ENCODE results near the gene GRK5.

Gene GRK5

DNA sequence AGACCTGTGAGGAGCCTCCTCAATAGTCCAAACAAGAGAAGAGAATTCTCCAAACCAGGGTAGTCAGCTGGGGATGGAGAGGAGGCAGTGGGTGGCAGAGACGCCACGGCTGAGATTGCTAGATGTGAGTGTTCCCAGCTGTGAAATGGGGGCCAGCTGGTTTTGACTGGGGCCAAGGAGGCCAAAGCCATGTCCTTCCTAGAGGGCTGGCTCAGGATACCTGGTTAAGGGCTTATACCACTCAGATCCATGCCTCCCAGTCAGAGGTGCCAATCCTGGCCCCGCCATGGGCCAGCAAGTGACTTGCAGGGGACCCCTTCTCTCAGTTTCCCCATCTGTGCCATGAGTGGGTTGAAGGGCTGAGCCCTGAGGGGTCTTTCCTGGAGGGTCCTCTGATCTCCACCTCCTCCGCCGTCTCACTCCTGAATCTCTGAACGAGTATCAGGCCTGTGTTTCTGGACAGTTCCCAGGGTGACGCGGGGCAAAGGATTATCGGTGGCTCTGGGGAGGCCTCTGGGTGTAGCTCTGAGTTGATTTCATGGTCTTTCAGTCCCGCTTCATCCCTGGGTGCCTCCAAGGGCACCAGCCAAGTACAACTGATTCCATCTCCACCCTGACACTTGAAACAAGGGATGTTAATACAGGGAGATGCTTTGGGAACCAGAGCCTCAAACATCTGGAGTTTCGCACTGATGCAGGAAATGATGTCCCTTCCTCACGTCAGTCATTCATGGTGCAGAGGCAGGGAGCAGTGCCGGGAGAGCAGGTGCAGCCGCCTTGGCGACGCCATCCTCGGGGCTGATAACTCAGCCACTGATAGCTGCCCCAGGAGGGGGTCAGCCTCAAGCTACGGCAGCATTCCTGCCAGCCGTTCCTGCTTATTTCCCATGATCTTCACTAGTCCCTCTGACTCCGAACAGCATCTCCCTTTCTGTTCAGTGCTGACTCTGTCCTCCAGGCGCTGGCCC is 208.4 kb downstream of the GRK5 start:
- DNase-seq (ENCODE audit: low read depth in 1 of 2, low spot score in 1 of 2) = no peak

DNA sequence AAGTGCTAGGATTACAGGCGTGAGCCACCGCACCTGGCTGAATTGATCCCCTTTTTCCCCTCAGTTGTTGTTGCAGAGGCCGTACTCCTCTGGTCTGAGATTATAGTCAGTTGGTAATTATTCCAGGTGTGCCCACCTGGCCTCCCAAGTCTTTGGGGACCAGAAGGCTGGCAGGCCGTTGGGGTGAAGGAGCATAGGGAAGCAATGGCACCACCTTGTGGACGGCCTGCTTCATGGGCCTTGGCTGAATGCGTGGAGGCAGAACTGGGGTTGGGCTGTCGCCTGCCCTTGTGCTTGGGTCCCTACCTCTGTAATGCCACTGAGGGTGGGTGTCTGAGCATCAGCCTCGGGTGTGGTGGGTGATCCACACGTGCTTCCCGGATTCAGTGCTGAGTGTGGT is 209.5 kb downstream of the GRK5 start:
- peak; percentile 56 to 64 for DNase-seq (ENCODE audit: low read depth in 1 of 2, low spot score in 1 of 2)

DNA sequence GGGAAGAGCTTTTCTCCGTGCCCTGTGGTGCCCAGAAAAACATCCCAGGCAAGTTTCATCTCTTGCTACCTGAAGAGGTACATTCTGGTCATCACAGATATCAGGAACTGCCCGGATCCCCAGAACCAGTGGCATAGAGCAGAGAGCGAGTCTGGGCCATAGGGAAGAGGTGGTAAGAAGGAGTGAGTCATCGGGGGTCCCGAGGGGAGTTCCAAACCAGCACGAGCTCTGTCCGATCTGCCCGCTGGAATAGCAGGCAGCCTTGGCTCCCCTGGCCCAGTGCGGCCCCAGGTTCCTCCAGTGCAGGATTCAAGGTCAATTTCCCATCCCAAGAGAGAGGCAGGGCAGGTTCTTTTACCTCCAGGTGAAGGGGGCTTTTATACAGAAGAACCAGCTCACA is 210.5 kb downstream of the GRK5 start:
- no peak for DNase-seq (ENCODE audit: low read depth in 1 of 2, low spot score in 1 of 2)

DNA sequence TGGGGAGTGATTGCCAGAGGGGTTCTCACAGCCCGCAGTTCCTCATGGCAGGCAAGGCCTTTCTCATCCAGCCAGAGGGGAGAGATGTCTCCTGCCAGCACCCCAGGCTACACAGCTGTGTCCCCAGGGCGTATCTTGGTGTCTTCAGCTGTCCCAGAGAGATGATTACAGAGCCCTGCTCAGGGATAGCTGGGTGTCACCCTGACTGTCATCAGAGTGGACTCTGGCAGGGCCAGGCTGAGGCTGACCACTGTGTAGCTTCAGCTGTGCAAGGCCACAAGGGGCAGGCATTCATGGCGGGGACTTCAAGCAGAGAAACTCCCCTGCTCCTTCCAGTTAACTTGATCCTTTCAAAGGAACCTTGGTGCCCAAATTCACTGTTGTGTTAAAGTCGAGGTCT is 211.0 kb downstream of the GRK5 start:
- no peak for DNase-seq (ENCODE audit: low read depth in 1 of 2, low spot score in 1 of 2)

DNA sequence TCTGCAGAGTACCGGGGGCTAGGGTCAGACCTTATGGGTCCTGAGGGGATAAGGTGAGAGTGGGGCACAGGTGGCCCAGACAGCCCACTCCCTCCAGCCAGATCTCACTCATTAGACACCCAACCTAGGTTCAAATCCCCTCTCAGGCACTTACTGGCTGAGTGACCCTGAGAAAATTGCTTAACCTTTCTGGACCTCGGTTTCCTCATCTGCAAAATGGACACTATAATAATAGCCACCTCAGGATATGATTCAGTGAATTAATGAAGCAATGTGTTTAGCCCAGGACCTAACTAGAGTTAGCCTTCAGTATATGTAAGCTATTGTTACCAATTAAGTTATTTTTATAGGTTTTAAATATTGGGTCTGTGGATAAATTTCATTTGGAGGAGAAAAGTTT is 212.6 kb downstream of the GRK5 start:
- DNase-seq (ENCODE audit: low read depth in 1 of 2, low spot score in 1 of 2) = no peak

DNA sequence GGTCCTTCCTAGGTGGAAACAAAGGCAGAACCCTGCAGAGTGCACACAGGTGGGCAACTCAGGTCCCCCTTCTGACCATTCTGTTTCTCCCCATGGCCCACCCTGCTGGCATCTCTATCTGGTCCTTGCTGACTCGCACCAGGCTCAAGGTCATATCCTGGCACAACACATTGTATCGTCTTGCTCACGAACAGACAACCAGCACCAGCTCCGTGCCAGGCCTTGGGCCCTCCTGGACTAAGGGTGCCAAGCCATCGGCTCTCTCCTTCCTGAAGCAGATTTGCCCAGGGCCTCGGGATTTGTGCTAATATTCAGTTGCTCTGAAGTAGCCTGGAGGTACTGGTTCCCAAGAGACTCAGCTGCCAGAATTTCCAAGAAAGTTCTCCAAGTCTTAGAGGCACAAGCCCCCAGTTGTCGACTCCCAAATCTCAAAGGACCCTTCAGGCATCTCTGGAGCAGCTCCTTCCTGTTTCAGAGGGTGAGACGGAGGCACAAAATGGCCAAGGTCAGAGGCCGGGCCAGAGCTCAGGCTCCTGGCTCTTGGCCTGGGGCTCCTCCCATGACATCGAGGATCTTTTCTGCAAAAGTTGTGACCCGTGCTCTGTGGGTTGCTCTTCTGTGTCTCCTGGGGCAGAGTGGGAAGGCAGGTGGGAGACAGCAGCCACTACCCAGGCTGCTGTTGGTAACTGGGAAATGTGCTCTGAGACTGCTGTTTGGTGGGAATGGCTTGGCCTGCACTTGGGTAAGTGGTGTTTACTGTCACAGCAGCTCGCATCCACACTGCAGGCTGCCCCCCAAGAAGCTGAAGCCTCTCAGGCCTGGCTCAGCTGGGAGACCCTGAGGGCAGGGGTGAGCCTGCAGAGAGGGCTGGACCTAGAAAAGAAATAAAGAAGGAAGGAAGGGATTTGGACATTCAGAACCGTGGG is 213.8 kb downstream of the GRK5 start:
- no peak for DNase-seq (ENCODE audit: low read depth in 1 of 2, low spot score in 1 of 2)

DNA sequence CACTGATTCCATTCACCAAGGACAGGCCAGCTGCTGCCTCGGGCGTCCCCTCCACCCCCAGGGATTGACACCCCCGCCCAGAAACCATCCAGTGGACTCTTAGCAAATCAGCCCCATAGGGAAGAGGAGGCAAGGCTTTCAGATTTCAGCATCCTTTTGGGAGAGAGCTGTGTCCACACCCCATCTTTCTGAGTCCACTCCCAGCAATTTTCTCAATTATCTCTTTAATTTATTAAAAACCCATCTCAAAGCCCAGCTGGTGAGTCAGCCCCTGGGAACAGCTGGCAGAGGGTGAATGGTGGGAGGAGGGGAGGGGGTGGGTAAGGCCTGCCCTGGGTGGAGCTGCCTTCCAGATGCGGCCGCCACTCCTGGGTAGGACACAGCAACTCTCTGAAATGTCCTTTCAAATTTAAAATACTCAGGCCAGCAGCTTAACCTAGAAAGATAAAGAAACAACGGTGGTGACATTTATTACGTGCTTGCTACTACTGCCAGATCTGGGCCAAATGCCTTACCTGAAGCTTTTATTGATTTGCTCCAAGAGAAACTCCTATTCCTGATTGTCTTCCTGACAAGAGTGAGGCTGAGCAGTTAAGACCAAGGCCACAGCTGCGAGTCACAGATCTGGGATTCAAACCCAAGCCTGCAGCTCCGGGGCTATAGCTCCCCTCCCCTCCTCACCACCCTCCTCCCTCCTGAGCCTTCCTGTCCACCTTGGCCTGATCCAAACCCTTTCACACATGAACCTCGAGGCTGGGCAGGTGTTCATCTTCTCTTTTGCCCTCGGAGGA is 214.7 kb downstream of the GRK5 start:
- no peak for DNase-seq (ENCODE audit: low read depth in 1 of 2, low spot score in 1 of 2)

DNA sequence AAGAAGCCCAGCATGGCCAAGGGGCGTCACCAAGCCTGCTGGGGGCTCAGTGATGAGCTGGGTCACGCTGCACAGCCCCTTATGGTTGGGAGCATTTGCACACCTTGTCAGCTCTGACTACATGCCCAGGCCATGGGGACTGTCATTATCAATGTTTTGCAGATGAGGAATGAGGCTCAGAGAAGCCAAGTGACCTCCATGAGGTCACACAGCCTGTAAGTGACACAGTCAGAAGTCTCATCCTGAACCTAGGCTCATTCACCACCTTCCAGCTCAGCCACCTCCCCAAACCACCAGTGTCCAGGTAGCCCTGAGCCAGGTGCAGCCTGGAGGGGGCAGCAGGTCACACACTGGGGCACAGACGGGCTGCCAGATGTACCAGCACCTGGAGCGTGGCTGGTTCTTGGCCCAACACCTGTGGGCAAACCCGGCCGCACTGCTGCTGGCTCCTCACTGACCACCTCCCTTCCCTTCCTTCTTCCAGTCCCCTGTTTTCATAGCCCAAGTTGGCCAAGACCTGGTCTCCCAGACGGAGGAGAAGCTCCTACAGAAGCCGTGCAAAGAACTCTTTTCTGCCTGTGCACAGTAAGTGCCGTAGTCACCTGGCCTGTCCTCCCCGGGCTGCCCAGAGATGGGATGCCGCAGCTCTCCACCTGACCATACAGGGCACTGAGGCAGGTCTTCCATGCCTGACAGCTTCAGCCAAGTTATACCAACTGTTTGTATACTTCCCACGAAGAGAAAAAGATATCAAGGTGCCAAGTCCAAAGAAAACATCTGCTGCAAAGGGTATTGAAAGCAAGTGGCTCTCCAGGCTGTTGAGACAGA is 215.5 kb downstream of the GRK5 start:
- DNase-seq (ENCODE audit: low read depth in 1 of 2, low spot score in 1 of 2) = no peak

DNA sequence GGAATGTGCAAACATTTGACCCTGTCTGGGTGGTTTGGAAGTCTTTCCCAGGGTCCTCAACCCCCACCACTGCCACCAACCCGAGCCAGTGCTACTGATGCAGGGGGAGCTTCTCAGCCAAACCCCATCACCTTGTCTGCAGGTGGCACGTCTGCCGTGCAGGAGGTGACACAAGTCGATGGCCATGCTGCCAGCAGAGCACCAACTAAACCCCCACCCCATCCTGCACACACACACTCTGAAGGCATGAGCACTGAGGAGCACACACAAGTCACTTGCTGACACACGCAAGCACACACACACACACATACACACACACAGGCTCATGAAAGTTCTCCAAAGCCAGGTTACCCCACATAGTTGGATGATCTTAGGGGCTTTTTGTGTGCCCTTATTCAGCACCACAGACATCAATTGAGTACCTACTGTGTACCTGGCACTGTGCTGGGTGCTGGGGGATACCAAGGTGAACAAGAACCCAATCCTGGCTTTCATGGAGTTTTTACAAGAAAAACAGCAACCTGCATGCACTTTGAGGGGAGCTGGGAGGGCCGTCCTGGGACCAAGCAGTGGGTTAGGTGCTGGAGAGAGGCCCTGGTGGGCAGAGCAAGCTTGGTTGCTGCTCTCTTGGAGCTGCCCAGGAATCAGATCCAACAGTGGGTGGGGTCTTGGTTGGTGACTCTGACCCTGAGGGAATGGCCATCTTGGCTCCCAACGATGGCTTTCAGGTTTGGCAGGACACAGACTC is 216.3 kb downstream of the GRK5 start:
- no peak for DNase-seq (ENCODE audit: low read depth in 1 of 2, low spot score in 1 of 2)

DNA sequence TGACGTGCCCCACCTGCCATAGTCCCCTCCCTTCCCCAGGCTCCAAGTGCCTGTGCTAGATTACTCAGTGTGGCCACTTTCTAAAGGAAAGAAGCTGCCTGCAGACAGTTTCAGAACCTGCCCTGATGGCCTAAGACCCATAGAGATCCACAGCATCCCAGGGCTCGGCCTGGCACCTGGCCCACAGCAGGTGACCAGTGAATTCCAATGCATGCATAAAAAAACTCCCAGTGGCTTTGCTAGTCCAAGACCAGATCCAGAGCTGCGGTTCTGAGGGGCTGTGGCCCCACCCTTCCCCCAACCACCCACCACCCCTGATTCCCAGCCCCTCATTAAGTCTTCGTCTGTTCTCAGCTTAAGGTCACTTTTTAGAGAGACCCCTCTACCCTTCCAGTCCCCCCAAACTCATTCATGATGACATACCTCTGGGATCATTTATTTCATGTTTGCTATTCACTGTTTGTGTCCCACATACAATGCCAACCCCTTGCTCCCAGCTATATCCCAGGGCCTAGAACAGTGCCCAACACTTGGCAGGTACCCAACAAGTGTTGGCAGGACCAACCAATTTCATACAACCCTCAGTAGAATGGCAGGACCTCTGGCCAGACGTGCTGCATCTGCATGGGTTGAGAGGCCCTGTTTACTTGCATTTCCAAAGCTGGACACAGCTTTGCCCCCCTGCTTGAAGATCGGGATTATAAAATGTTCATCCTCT is 217.0 kb downstream of the GRK5 start:
- DNase-seq (ENCODE audit: low read depth in 1 of 2, low spot score in 1 of 2) = no peak

DNA sequence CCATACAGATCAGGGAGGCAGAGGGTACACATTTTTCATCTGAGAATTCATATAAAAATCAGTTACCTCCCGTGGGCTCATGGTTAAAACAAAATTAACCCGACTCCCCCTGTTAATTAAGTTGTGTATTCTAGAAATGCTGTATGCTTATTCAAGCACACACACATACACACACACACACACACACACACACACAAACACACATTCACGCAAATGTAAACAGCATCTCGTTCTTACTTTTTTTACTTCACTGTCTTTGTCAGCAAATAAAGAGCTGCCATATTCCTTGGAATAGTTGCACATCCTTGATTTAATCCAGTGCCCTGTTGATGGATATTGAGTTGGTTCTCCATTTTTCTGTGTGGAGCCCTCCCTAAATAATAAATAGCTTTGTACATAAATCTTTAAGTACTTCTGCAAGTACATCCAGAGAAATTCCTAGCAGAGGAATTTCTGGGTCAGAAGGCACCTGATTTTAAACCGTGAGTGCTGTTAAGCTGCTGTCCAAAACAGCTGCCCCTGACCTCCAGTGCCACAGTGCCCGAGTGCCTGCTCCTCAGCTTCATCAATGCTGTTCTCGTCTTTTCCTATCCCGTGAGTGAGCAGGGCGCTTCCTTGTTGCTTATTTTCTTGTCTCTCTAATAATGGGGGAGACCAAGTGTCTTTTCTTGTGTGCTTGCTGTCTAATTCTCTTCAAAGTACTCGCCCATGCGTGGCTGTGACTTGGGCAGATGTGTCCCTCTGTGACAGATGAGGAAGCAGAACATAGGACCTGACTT is 217.9 kb downstream of the GRK5 start:
- DNase-seq (ENCODE audit: low read depth in 1 of 2, low spot score in 1 of 2) = no peak

DNA sequence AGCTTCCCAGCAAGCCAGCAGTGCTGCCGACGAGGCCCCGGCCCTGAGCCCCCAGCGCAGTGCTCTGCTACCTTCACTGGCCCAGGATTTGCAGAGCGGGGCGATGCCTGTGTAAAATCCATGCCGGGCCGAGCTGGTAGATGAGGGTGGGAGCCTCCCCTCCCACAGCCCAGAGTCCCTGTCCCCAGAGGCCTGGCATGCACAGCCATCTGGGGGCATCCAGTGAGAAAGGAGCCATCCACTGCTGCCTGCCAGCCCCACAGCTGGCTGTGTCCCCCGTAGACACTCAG is 218.5 kb downstream of the GRK5 start:
- DNase-seq (ENCODE audit: low read depth in 1 of 2, low spot score in 1 of 2) = no peak

DNA sequence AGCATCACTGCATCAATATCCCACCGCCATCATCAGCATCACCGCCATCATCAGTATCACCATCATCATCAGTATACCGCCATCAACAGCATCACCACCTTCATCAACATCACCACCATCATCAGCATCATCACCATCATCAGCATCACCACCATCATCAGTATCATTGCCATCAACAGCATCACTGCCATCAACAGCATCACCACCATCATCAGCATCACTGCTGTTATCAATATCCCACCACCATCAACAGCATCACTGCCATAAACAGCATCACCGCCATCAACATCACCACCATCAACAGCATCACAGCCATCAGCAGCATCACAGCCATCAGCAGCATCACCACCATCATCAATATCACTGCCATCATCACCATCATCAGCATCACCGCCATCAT is 219.3 kb downstream of the GRK5 start:
- no peak for DNase-seq (ENCODE audit: low read depth in 1 of 2, low spot score in 1 of 2)

DNA sequence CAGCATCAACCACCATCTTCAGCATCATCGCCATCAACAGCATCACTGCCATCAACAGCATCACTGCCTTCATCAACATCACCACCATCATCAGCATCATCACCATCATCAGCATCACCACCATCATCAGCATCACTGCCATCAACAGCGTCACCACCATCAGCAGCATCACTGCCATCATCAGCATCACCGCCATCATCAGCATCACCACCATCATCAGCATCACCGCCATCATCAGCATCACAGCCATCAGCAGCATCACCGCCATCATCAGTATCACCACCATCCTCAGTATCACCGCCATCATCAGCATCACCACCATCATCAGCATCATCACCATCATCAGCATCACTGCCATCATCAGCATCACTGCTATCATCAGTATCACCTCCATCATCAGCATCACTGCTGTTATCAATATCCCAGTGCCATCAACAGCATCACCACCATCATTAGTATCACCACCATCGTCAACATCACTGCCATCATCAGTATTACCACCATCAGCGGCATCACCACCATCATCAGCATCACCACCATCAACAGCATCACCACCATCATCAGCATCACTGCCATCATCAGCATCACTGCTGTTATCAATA is 220.0 kb downstream of the GRK5 start:
- no peak for DNase-seq (ENCODE audit: low read depth in 1 of 2, low spot score in 1 of 2)

DNA sequence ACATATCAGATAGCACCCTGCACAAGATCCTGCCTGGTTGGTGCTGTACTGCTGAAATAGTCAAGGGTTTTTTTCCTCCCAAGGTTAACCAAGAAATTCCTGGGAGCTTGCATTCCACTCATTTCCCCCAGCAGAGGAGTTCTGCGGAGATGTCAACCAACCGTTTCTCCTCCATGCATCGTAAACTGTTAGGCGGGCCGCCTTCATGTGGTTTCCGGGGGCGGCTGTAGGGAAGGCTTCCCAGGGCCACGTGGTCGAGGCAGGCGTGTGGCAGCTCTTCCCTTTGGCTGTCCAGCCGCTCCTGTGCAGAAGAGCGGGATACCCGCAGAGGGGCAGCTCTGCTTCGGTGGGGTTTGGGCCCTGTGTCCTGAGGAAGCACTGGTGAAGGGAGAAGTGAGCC is 221.4 kb downstream of the GRK5 start:
- DNase-seq (ENCODE audit: low read depth in 1 of 2, low spot score in 1 of 2) = no peak

DNA sequence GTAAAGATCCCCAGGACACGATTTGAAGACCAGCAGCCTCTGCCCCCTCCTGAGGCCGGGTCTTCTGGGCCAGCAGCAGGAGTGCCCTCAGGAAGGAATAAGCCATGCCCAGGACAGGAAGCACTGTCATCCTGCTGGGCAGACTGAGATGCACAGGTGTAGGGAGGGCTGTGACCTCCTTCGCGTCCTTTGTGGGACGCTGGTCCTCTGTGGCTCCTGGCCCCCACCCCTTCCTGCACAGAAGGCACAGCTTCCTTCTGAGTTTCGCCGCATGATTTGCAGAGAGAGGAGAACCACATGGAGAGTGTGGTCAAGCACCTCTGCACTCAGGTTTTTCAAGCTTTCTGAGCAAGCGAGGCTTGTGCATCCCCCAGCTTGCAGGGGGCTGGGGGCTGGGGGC is 222.4 kb downstream of the GRK5 start:
- no peak for DNase-seq (ENCODE audit: low read depth in 1 of 2, low spot score in 1 of 2)

DNA sequence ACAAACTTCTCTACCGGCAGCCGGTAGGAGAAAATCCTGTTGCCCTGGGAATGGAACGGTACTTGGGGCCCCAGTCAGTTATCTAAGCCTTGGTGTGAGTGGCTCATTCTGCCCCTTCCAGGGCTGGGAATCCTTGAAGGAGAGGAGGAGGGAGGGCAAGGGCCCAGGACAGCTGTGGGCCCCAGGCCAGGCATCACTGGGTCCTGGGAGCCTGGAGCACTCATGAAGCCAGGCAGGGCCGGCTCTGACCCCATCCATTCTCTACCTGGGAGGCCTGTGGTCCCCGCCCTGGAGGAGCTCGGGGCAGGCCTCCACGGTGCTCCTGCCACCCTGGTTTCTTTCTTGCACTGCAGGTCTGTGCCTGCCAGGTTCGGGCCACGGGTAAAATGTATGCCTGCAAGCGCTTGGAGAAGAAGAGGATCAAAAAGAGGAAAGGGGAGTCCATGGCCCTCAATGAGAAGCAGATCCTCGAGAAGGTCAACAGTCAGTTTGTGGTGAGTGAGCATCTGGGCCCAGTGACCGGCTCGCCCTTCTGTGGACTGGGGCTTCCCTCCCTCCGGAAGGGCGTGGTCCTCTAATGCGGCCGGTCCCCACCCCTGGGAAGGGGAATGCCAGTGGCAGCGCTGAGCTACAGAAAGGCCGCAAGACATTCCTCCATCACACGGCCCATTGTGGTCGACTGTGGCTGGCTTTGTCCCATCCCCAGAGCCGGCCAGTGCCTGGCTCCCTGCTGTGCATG is 223.8 kb downstream of the GRK5 start:
- DNase-seq (ENCODE audit: low read depth in 1 of 2, low spot score in 1 of 2) = no peak

All from activated CD4-positive, alpha-beta T cell treated with anti-CD3 and anti-CD28 coated beads, Interleukin-2, amount 50 U/mL, for 24 hours (primary cell).